Liver (tissue), 9 donors: ENCODE data around the gene SH2D3A. TPM values are rescaled to one million over a fixed set of nuclear protein-coding genes. Genes with fewer than 3 reads are reported as not detected.

Experiments
- DNase-seq: peaks from one replicate; pipeline ENCODE4 v3.0.0-alpha.2; 2017; ENCODE audit warnings: low spot score
- H3K27ac ChIP-seq, 2 donors: one replicate each; pipeline ENCODE4 v1.7.0; 2013; ENCODE audit warnings: inconsistent platforms in 2 of 2, low read length in 2 of 2, control low read depth in 1 of 2, low read depth in 1 of 2, mild to moderate bottlenecking in 1 of 2
- H3K27me3 ChIP-seq, 4 donors: one replicate each; pipeline versions ENCODE4 v1.6.1 to v1.7.0; 2013; ENCODE audit warnings: low read length in 3 of 4, inconsistent platforms in 1 of 4, mild to moderate bottlenecking in 1 of 4, moderate library complexity in 1 of 4; ENCODE audit not compliant: control insufficient read depth in 4 of 4, insufficient read depth in 4 of 4
- H3K36me3 ChIP-seq, 4 donors: one replicate each; pipeline versions ENCODE4 v1.6.1 to v1.7.0; 2013; ENCODE audit warnings: low read length in 3 of 4, mild to moderate bottlenecking in 3 of 4, low read depth in 1 of 4, moderate library complexity in 1 of 4; ENCODE audit not compliant: control insufficient read depth in 4 of 4, insufficient read depth in 3 of 4
- H3K4me1 ChIP-seq, 4 donors: one replicate each; pipeline versions ENCODE4 v1.6.1 to v1.7.0; 2013; ENCODE audit warnings: low read length in 3 of 4, mild to moderate bottlenecking in 3 of 4, moderate library complexity in 1 of 4; ENCODE audit not compliant: control insufficient read depth in 4 of 4, insufficient read depth in 4 of 4
- H3K4me3 ChIP-seq, 3 donors: one replicate each; pipeline versions ENCODE4 v1.6.1 to v1.7.0; 2013; ENCODE audit warnings: low read length in 3 of 3, control low read depth in 1 of 3, low read depth in 1 of 3, mild to moderate bottlenecking in 1 of 3
- H3K9ac ChIP-seq, 2 donors: one replicate each; pipeline ENCODE4 v1.7.0; 2013; ENCODE audit warnings: low read length in 2 of 2, mild to moderate bottlenecking in 2 of 2, moderate library complexity in 2 of 2, control low read depth in 1 of 2, low read depth in 1 of 2
- H3K9me3 ChIP-seq, 4 donors: one replicate each; pipeline versions ENCODE4 v1.6.1 to v1.7.0; 2013; ENCODE audit warnings: low read length in 3 of 4; ENCODE audit not compliant: control insufficient read depth in 4 of 4
- ATF3 ChIP-seq: IDR thresholded peaks from 2 replicates; pipeline ENCODE4 v1.6.1; 2016; ENCODE audit warnings: antibody characterized with exemption
- EGR1 ChIP-seq, 2 donors: IDR thresholded peaks; 2 replicates each; pipeline ENCODE4 v1.6.1; 2016 to 2018; ENCODE audit warnings: antibody characterized with exemption in 2 of 2, low read depth in 2 of 2
- FOXA1 ChIP-seq: IDR thresholded peaks from 2 replicates; pipeline ENCODE4 v1.6.1; 2016; ENCODE audit warnings: antibody characterized with exemption
- FOXA2 ChIP-seq: IDR thresholded peaks from 2 replicates; pipeline ENCODE4 v1.6.1; 2016; ENCODE audit warnings: antibody characterized with exemption
- GABPA ChIP-seq, 2 donors: IDR thresholded peaks in 1 of 2; conservative IDR thresholded peaks in 1 of 2; 2 replicates each; pipeline ENCODE4 v1.6.1; 2016; ENCODE audit warnings: antibody characterized with exemption in 2 of 2, mild to moderate bottlenecking in 1 of 2, moderate library complexity in 1 of 2
- HNF4A ChIP-seq, 2 donors: conservative IDR thresholded peaks; 2 replicates each; pipeline ENCODE4 v1.6.1; 2016; ENCODE audit warnings: antibody characterized with exemption in 2 of 2, mild to moderate bottlenecking in 2 of 2
- HNF4G ChIP-seq: IDR thresholded peaks from 2 replicates; pipeline ENCODE4 v1.6.1; 2016; ENCODE audit warnings: antibody characterized with exemption
- JUND ChIP-seq, 2 donors: IDR thresholded peaks; 2 replicates each; pipeline ENCODE4 v1.6.1; 2016; ENCODE audit warnings: antibody characterized with exemption in 2 of 2
- MAX ChIP-seq: IDR thresholded peaks from 2 replicates; pipeline ENCODE4 v1.6.1; 2016; ENCODE audit warnings: antibody characterized with exemption
- NR2F2 ChIP-seq: IDR thresholded peaks from 2 replicates; pipeline ENCODE4 v1.6.1; 2016; ENCODE audit warnings: antibody characterized with exemption
- RAD21 ChIP-seq, 2 donors: IDR thresholded peaks; 2 replicates each; pipeline ENCODE4 v1.6.1; 2016; ENCODE audit warnings: antibody characterized with exemption in 2 of 2, mild to moderate bottlenecking in 2 of 2
- RXRA ChIP-seq, 2 donors: IDR thresholded peaks; 2 replicates each; pipeline ENCODE4 v1.6.1; 2017 to 2018; ENCODE audit warnings: antibody characterized with exemption in 2 of 2, mild to moderate bottlenecking in 1 of 2
- SP1 ChIP-seq: IDR thresholded peaks from 2 replicates; pipeline ENCODE4 v1.6.1; 2018; ENCODE audit warnings: antibody characterized with exemption, mild to moderate bottlenecking
- TAF1 ChIP-seq: conservative IDR thresholded peaks from 2 replicates; pipeline ENCODE4 v1.6.1; 2016; ENCODE audit warnings: antibody characterized with exemption, mild to moderate bottlenecking
- YY1 ChIP-seq: IDR thresholded peaks from 2 replicates; pipeline ENCODE4 v1.6.1; 2016; ENCODE audit warnings: antibody characterized with exemption, mild to moderate bottlenecking
- ZBTB33 ChIP-seq: IDR thresholded peaks from 2 replicates; pipeline ENCODE4 v1.6.1; 2016; ENCODE audit warnings: antibody characterized with exemption
- WGBS: extraction: QIAGEN DNeasy Blood & Tissue Kit; methylation state at CpG from one replicate; pipeline ENCODE4 v1.1.7; 2013; 5-methylcytosine and 5-hydroxymethylcytosine counted together
- polyA plus RNA-seq, 2 donors: library from polyadenylated mRNA; stranded (reverse) in 1 of 2; unstranded in 1 of 2; fragments of 200-250 nt in 1 of 2; fragments of >200 nt in 1 of 2; fragmentation: Nextera tagmentation in 1 of 2; extraction: Ambion mirVana in 1 of 2; gene quantifications; one replicate each; pipeline versions ENCODE4 v1.2.1 to v1.2.3, GENCODE V29; 2013 to 2015
- total RNA-seq, 2 donors: library from RNA; depleted of rRNA; stranded (reverse); fragments of >200 nt; gene quantifications; one replicate each; pipeline ENCODE4 v1.2.3, GENCODE V29; 2014
- TF ChIP-seq, protein P1 (sequence below): IDR thresholded peaks from 2 replicates; pipeline ENCODE4 v1.6.1; 2016; ENCODE audit warnings: antibody characterized with exemption, mild to moderate bottlenecking
- TF ChIP-seq, protein P2 (sequence below): fragments of 150-350 bp; IDR thresholded peaks from 2 replicates; pipeline ENCODE4 v1.5.1; 2017; ENCODE audit warnings: improper control_type of control experiment, low read depth, low read length; ENCODE audit not compliant: missing input control
- donor health status: healthy.
- donor health status: healthy.
- donor health status: healthy.
- donor health status: healthy.
- donor health status: healthy.

Gene SH2D3A
- total and polyA plus RNA-seq, 4 donors: 0.23 to 1.0 (median 0.77) TPM

GRCh38 chr19:6717036-6717435 lies 50.2 kb downstream of the SH2D3A start:
- Histone ChIP-seq H3K9me3 (no peaks in the 10 kb centered on the region), H3K4me3 (peak overlapping the region in 2 of 3 donors; percentile 49 to 74), H3K27ac (peak overlapping the region in 1 of 2 donors; percentile 37), H3K9ac (no peak overlapping the region), H3K4me1 (peaks cover 0 to 44% (median 31%) of the 10 kb centered on the region in 4 donors), H3K27me3 (no peaks in the 10 kb centered on the region), H3K36me3 (peaks cover 8 to 39% (median 34%) of the 10 kb centered on the region in 4 donors)
- 53% methylated on average over 10 of the region's 10 CpGs for WGBS
- TF ChIP-seq, protein P1, sequence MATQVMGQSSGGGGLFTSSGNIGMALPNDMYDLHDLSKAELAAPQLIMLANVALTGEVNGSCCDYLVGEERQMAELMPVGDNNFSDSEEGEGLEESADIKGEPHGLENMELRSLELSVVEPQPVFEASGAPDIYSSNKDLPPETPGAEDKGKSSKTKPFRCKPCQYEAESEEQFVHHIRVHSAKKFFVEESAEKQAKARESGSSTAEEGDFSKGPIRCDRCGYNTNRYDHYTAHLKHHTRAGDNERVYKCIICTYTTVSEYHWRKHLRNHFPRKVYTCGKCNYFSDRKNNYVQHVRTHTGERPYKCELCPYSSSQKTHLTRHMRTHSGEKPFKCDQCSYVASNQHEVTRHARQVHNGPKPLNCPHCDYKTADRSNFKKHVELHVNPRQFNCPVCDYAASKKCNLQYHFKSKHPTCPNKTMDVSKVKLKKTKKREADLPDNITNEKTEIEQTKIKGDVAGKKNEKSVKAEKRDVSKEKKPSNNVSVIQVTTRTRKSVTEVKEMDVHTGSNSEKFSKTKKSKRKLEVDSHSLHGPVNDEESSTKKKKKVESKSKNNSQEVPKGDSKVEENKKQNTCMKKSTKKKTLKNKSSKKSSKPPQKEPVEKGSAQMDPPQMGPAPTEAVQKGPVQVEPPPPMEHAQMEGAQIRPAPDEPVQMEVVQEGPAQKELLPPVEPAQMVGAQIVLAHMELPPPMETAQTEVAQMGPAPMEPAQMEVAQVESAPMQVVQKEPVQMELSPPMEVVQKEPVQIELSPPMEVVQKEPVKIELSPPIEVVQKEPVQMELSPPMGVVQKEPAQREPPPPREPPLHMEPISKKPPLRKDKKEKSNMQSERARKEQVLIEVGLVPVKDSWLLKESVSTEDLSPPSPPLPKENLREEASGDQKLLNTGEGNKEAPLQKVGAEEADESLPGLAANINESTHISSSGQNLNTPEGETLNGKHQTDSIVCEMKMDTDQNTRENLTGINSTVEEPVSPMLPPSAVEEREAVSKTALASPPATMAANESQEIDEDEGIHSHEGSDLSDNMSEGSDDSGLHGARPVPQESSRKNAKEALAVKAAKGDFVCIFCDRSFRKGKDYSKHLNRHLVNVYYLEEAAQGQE: no peak
- TF ChIP-seq ZBTB33: no peak
- TF ChIP-seq TAF1: no peak
- no peak for TF ChIP-seq FOXA2
- TF ChIP-seq GABPA (IDR thresholded peaks at IDR 0.05 in 1 of 2, conservative IDR thresholded peaks at IDR 0.05 in 1 of 2): no peak
- no peak for TF ChIP-seq RXRA (IDR thresholded peaks at IDR 0.05)
- no peak for TF ChIP-seq EGR1 (IDR thresholded peaks at IDR 0.05; ENCODE audit: low read depth in 2 of 2)
- no peak for TF ChIP-seq YY1
- no peak for TF ChIP-seq RAD21 (IDR thresholded peaks at IDR 0.05)
- TF ChIP-seq, protein P2, sequence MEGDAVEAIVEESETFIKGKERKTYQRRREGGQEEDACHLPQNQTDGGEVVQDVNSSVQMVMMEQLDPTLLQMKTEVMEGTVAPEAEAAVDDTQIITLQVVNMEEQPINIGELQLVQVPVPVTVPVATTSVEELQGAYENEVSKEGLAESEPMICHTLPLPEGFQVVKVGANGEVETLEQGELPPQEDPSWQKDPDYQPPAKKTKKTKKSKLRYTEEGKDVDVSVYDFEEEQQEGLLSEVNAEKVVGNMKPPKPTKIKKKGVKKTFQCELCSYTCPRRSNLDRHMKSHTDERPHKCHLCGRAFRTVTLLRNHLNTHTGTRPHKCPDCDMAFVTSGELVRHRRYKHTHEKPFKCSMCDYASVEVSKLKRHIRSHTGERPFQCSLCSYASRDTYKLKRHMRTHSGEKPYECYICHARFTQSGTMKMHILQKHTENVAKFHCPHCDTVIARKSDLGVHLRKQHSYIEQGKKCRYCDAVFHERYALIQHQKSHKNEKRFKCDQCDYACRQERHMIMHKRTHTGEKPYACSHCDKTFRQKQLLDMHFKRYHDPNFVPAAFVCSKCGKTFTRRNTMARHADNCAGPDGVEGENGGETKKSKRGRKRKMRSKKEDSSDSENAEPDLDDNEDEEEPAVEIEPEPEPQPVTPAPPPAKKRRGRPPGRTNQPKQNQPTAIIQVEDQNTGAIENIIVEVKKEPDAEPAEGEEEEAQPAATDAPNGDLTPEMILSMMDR: no peak
- TF ChIP-seq ATF3: no peak
- no peak for TF ChIP-seq NR2F2
- TF ChIP-seq JUND (IDR thresholded peaks at IDR 0.05): no peak
- no peak for TF ChIP-seq HNF4G
- TF ChIP-seq HNF4A (conservative IDR thresholded peaks at IDR 0.05): no peak
- no peak for TF ChIP-seq MAX
- no peak for TF ChIP-seq SP1
- no peak for TF ChIP-seq FOXA1
- DNase-seq: no peak
